ENCODE measurements around the gene FUT2.

Gene FUT2

GRCh38 chr19:48752496-48753365 lies 57.0 kb downstream of the FUT2 start, which contains the start of gene FUT1:
TSS of gene FUT1 (minus strand) at chr19:48752641. CDS start at chr19:48751281, 1,360 bp downstream.
- Histone ChIP-seq H3K9me3 (ENCODE audit: low read length) (no peaks in the 10 kb centered on the region), H3K4me2 (ENCODE audit: low read length) (peak within 1 kb of the TSS; percentile 55), H3K4me1 (ENCODE audit: insufficient read depth, low read length, severe bottlenecking) (peaks cover 14% of the 10 kb centered on the region), H3K27me3 (ENCODE audit: insufficient read depth, low read length) (0 out of 2 replicates have a peak, but pooled peaks cover 4% of the 10 kb centered on the region), H3F3A (ENCODE audit: insufficient read depth, low read length) (no peaks in the 10 kb centered on the region), H3K27ac (ENCODE audit: low read depth, low read length, poor library complexity, severe bottlenecking) (no peak within 1 kb of the TSS), H4K20me1 (ENCODE audit: insufficient read depth, low read length) (no peaks in the 10 kb centered on the region), H2AFZ (ENCODE audit: low read length) (no peak within 1 kb of the TSS), H3K79me2 (ENCODE audit: insufficient read depth, low read length) (no peaks in the 10 kb centered on the region), H3K36me3 (ENCODE audit: insufficient read depth, low read length) (no peaks in the 10 kb centered on the region), H3K9ac (ENCODE audit: low read length) (no peak within 1 kb of the TSS; the same call in 1 of the 2 replicates), H3K9me2 (ENCODE audit: low read depth, low read length) (no peaks in the 10 kb centered on the region), H3K4me3 (ENCODE audit: low read depth, low read length, poor library complexity, severe bottlenecking) (peak within 1 kb of the TSS; percentile 54)
- TF ChIP-seq EZH2 (IDR thresholded peaks at IDR 0.05; ENCODE audit: borderline replicate concordance, low read length) (no peak), CTCF (IDR thresholded peaks at IDR 0.05; ENCODE audit: low read length) (no peak)

- H2AFZ ChIP-seq (ENCODE audit: low read length) = no peak within 1 kb of the TSS
- peaks cover 14% of the 10 kb centered on the region for H3K4me1 ChIP-seq (ENCODE audit: insufficient read depth, low read length, severe bottlenecking)
- TF ChIP-seq EZH2 (IDR thresholded peaks at IDR 0.05; ENCODE audit: borderline replicate concordance, low read length) (no peak), CTCF (IDR thresholded peaks at IDR 0.05; ENCODE audit: low read length) (no peak)
- H3K9me2 ChIP-seq (ENCODE audit: low read depth, low read length) = no peaks in the 10 kb centered on the region
- no peak within 1 kb of the TSS for H3K27ac ChIP-seq (ENCODE audit: low read depth, low read length, poor library complexity, severe bottlenecking)
- no peak within 1 kb of the TSS for H3K4me2 ChIP-seq (ENCODE audit: low read length)
- 0 out of 2 replicates have a peak, but pooled peaks cover under 1% of the 10 kb centered on the region for H3K27me3 ChIP-seq (ENCODE audit: insufficient read depth, low read length)
- no peaks in the 10 kb centered on the region for H3K36me3 ChIP-seq (ENCODE audit: insufficient read depth, low read length)
- H3F3A ChIP-seq (ENCODE audit: insufficient read depth, low read length) = no peaks in the 10 kb centered on the region
- H3K9ac ChIP-seq (ENCODE audit: low read length) = no peak within 1 kb of the TSS
- no peaks in the 10 kb centered on the region for H4K20me1 ChIP-seq (ENCODE audit: insufficient read depth, low read length)
- H3K4me3 ChIP-seq (ENCODE audit: low read depth, low read length, poor library complexity, severe bottlenecking) = no peak within 1 kb of the TSS
- H3K79me2 ChIP-seq (ENCODE audit: insufficient read depth, low read length) = no peaks in the 10 kb centered on the region
- no peaks in the 10 kb centered on the region for H3K9me3 ChIP-seq (ENCODE audit: low read length)
These were observed 59.4 kb downstream of the FUT2 start, which contains the start of gene FGF21 for GRCh38 chr19:48755084-48755641. TSS of gene FGF21 (plus strand) at chr19:48755524. CDS start at chr19:48756237, 713 bp downstream.

Data from OCI-LY1 (cell line).